ENCODE results near the gene MCC. TPM values are rescaled to one million over a fixed set of nuclear protein-coding genes. Genes with fewer than 3 reads are reported as not detected.
A peak's percentile ranks its signal among the peaks of the same experiment; 100 is the strongest.

Gene MCC
- polyA plus RNA-seq, 3 donors from 2014 or later: 0.53 to 1.2 (median 0.63) TPM

DNA sequence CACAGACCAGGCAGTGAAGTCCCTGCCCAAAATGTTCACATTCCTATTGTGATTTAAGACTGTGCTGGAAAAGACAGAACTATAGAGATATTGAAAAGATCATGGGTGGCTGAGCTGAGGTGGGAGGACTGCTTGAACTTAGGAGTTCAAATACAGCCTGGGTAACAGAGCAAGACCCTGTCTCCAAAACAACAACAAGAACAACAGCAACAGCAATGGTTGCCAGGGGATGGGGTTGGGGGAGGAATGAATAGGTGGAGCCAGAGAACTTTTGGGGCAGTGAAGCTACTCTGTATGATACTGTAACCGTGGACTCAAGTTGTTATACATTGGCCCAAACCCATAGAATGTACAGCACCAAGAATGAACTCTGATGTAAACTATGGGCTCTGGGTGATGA is 423.4 kb downstream of the MCC start:
- H3K4me3 Mint-ChIP-seq: no peak overlapping the region
- H3K27me3 Mint-ChIP-seq (ENCODE audit: low read depth in 3 of 3): peaks cover 0 to 2% (median 0%) of the 10 kb centered on the region in 3 donors
- no peak for DNase-seq
- peaks cover 4 to 12% of the 10 kb centered on the region in 2 donors for H3K4me1 Mint-ChIP-seq
- H3K27ac Mint-ChIP-seq: no peak overlapping the region
- H3K9me3 Mint-ChIP-seq: no peaks in the 10 kb centered on the region
- H3K36me3 Mint-ChIP-seq: no peaks in the 10 kb centered on the region

DNA sequence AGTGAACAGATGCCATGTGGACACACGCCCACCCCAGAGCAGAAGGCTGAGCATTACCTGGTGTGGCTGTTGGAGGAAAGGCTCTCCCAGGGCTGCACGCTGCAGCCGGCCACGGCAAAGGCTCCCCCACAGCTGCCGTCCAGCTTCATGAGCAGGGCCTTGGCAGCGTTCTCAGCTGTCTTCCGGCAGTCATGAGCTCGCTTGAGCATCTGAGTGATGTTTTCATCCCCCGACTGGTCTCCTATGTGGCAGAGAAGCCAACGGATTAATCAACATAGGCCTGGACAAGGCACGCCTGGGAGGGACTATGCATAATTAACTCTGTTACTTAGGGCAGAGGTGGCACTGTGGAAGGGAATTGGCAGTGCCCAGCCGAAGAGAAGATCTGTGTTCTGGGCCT is 424.3 kb downstream of the MCC start:
- Mint-ChIP-seq H3K27me3 (ENCODE audit: low read depth in 3 of 3) (peaks cover 0 to 2% (median 0%) of the 10 kb centered on the region in 3 donors), H3K27ac (no peak overlapping the region), H3K36me3 (no peaks in the 10 kb centered on the region), H3K9me3 (no peaks in the 10 kb centered on the region), H3K4me3 (no peak overlapping the region), H3K4me1 (peaks cover 4 to 12% of the 10 kb centered on the region in 2 donors)
- no peak for DNase-seq

DNA sequence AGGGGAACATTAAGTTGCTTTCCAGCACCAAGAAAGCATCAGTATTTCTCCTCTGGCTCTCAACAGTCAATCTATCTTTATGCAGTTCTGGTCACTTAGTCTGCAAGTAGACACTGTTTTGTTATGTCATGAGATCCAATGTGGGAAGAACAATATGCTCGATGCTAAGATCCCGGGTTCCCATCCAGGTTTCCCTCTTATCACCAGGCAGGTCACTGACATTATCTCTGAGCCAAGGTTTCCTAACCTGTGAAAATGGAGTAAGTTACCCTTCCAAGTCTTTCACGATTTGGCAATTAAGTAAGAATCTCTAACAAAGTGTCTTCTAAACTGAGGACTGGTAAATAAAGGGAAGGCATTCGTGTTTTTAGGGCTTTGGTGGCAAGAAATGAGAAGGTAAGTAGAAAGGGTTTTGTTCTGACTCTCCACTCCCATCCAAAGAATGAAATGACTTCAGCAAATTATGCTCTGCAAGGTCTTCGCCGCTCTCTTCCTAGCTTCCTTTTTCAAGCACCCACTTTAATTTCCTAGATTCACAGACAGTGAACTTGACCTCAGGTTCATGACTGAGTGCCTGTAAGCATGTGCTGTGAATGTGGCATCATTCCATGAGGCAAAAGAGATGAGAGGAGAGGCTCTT is 425.3 kb downstream of the MCC start:
- H3K4me3 Mint-ChIP-seq: no peak overlapping the region
- no peaks in the 10 kb centered on the region for H3K36me3 Mint-ChIP-seq
- H3K27ac Mint-ChIP-seq: peak overlapping the region in 1 of 6 donors; percentile 11
- peaks cover 4 to 12% of the 10 kb centered on the region in 2 donors for H3K4me1 Mint-ChIP-seq
- peaks cover 0 to 2% (median 0%) of the 10 kb centered on the region in 3 donors for H3K27me3 Mint-ChIP-seq (ENCODE audit: low read depth in 3 of 3)
- no peaks in the 10 kb centered on the region for H3K9me3 Mint-ChIP-seq
- DNase-seq: no peak

DNA sequence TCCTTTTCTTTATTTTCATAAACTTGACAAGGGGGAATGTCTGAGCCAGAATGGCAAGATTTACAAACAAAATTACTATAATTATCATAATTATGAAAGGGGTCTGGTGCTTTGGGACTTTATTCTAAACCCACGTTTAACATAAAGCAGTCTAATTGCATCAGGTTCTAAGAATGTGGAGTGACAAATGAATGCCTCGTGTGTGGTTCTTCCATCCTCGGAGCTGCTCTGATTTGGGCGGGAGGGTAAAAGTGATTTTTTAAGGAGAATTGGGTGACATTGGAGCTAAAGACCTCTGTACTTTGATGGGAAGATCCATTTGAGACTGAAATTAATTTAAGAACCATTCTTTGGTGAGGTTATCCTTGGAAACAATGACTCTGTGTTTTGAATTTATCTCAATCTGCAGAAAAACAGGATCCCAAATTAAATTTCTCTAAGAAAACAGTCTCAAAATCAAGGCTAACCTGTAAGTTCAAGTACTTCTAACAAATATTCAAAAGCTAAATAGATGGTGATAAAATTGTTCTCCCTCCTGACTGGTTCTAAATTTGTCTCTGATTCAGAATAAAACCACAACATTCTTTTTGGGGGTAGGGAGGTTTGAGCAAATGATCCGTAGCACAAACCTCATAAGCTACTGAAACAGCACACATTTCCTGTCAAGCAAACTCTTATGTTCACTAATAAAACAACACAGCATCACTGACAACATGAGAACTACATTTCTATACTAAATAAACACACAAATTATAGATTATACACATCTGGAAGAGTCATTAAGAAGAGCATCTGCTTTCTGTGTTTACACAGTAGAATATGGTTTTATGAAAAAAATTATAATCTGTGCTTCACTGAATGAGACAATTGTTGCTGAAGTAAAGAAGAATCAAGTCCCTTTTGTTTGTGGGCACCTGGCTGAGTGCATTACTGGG is 426.1 kb downstream of the MCC start:
- Mint-ChIP-seq H3K27ac (no peak overlapping the region), H3K4me3 (no peak overlapping the region)
- no peak for DNase-seq

DNA sequence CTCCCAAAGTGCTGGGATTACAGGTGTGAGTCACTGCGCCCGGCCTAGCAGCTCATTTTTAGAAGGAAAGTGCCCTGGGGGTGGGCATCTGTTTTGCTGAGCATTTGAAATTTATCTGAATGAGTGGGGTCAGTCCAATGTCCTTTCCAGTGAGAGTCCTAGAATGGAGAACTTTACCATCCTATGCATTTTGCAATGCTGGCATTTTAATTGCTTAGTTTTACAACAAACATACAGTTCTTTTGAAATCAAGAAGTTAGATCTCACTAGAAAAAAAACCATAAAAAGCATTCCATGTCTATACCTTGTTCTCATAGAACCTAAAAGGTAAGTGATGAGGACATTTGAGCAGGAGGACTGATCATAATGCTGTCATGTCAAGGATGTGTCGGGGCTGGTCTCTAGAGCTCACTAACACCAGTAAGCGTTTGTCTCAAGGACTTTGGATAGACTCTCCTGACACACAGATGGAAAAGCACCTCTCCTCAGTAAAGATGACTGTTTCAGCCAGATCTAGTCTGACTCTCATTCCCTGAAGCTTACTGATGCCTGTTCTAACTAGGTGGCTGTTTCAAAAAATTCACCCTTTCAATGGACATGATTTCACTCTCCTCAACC is 427.7 kb downstream of the MCC start:
- Mint-ChIP-seq H3K27ac (no peak overlapping the region), H3K9me3 (no peaks in the 10 kb centered on the region)

More for the DNA sequence above, 426.1 kb downstream of the MCC start:
- Mint-ChIP-seq H3K36me3 (no peaks in the 10 kb centered on the region), H3K4me1 (peaks cover 4 to 12% of the 10 kb centered on the region in 2 donors), H3K9me3 (no peaks in the 10 kb centered on the region), H3K27me3 (ENCODE audit: low read depth in 3 of 3) (peaks cover 0 to 2% (median 0%) of the 10 kb centered on the region in 3 donors)

DNA sequence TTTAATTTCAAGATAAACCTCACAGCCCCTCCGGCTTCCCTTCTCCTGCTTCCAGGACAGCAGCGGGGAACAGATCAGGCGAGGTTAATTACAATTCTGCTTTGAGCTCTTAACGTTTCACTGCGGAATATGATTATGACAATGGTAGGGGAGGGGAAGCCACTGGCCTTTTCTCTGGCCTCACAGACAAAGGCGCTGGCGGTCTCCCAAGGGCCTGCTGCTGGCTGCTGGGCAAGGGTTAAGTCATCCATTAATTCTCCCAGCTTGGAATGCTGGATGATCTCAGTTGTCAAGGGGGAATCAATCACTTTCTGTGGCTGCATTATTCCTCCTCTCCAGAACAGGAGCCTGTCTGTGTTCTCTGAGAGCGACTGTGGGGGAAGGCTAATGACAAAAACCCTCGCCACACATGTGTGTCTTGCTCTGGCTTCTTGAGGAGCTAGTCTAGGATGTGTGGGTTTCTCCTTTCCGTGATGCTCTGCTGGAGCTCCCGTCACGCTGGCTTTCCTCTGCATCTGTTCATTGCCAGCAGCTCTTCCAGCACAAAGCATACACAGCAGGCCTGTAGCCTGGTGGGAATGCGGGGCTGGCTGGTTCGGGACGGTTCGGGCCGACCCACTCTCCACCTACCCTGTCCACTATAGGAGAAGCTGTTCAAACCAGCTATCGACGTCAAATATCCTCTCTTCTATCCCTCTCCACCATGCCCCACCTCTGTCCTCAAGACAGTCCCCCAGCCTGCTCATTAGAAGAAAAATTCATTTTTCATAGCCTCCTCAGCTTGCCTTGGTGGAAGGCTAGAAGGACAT is 428.8 kb downstream of the MCC start:
- Mint-ChIP-seq H3K9me3 (no peaks in the 10 kb centered on the region), H3K27ac (no peak overlapping the region), H3K4me3 (no peak overlapping the region), H3K27me3 (ENCODE audit: low read depth in 3 of 3) (peaks cover 0 to 2% (median 0%) of the 10 kb centered on the region in 3 donors), H3K4me1 (peaks cover 4 to 12% of the 10 kb centered on the region in 2 donors), H3K36me3 (no peaks in the 10 kb centered on the region)
- no peak for DNase-seq

More for the DNA sequence above, 427.7 kb downstream of the MCC start:
- peaks cover 4 to 12% of the 10 kb centered on the region in 2 donors for H3K4me1 Mint-ChIP-seq
- no peak for DNase-seq
- H3K36me3 Mint-ChIP-seq: no peaks in the 10 kb centered on the region
- peaks cover 0 to 2% (median 0%) of the 10 kb centered on the region in 3 donors for H3K27me3 Mint-ChIP-seq (ENCODE audit: low read depth in 3 of 3)
- no peak overlapping the region for H3K4me3 Mint-ChIP-seq

DNA sequence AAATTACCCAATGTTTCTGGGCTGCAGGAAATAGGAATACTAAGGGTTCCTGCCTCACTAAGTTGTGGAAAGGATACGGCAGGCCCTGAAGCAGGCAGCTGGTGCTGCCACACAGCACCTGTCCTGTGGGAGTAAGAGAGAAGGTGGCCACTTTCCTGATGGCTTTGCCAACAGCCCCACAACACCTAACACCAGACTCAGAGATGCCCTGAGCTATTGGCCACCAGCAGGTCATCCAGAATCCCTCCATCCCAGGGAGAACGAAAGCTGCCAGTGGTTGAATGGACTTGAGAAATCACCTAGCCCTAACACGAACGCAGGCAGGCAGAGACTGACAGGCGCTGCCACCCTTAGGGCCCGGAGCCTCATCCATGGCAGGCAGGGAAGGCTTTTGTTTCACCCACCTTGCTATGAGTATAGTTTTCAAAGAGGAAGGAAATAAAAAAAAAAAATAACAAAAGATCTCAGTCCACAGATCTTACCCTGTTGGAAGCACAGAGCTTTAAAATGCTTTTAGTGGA is 429.5 kb downstream of the MCC start:
- no peak overlapping the region for H3K4me3 Mint-ChIP-seq
- peaks cover 4 to 12% of the 10 kb centered on the region in 2 donors for H3K4me1 Mint-ChIP-seq
- H3K36me3 Mint-ChIP-seq: no peaks in the 10 kb centered on the region
- H3K27ac Mint-ChIP-seq: no peak overlapping the region
- no peaks in the 10 kb centered on the region for H3K9me3 Mint-ChIP-seq
- no peak for DNase-seq
- H3K27me3 Mint-ChIP-seq (ENCODE audit: low read depth in 3 of 3): peaks cover 0 to 2% (median 0%) of the 10 kb centered on the region in 3 donors

DNA sequence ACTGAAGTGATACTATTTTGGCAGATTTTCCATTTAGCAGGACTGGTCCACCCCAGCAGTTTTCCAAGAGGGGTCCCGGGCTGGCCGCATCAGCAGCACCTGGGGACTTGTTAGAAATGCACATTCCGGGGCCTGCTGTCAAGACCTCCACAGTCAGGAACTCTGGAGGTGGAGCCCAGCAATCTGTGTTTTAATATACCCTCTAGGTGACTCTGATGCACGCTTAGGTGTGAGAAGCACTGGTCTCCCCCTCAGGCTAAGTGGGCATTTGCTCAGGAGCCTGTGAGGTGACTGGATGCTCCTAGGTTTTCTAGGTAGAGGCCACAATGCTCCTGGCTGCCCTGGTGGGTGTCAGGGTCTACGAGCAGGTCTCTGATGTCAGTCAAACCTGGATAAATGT is 430.0 kb downstream of the MCC start:
- Mint-ChIP-seq H3K27me3 (ENCODE audit: low read depth in 3 of 3) (peaks cover 0 to 2% (median 0%) of the 10 kb centered on the region in 3 donors), H3K4me3 (no peak overlapping the region), H3K27ac (no peak overlapping the region), H3K9me3 (no peaks in the 10 kb centered on the region), H3K36me3 (no peaks in the 10 kb centered on the region), H3K4me1 (peaks cover 4 to 12% of the 10 kb centered on the region in 2 donors)
- DNase-seq: no peak

DNA sequence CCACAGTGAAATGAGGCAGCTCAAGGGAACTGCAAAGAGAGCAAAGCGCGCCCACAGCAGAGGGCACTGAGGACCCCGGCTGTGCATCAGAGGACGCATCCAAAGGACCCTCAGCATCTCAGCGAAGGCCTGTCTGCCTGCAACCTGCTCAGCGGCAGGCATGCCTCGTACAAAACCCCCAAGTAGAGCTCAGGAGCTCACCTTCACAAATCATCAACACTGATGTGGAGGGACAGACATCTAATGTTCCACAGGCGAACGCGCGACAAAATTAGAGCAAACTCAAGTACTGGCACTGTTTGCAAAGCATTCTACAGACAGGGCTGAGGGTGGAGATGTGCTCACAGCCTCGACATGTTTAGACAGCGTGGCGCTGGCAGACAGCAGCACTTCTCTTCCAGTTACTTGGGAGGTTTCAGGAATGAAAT is 430.7 kb downstream of the MCC start:
- no peaks in the 10 kb centered on the region for H3K9me3 Mint-ChIP-seq
- peaks cover 0 to 2% (median 0%) of the 10 kb centered on the region in 3 donors for H3K27me3 Mint-ChIP-seq (ENCODE audit: low read depth in 3 of 3)
- no peaks in the 10 kb centered on the region for H3K36me3 Mint-ChIP-seq
- peaks cover 4 to 11% of the 10 kb centered on the region in 2 donors for H3K4me1 Mint-ChIP-seq
- no peak overlapping the region for H3K4me3 Mint-ChIP-seq
- DNase-seq: no peak
- no peak overlapping the region for H3K27ac Mint-ChIP-seq

DNA sequence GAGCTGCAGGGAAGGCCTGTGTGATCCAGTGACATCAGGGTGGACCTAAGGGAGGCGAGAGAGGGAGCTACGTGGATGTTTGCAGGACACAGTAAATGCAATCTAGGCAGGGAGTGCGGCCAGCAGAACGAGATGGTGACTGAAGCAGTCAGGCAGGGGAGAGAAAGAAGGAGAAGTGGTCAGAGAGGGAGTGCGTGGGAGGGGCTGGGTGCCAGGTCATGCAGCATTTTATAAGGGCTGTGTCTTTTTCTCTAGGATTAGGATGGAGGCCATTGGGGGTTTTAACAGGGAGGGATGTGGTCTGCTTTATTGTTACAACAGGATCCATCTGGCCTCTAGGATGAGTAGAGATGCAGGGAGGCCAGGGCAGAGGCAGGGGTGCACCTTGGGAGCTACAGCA is 431.3 kb downstream of the MCC start:
- H3K27ac Mint-ChIP-seq: no peak overlapping the region

DNA sequence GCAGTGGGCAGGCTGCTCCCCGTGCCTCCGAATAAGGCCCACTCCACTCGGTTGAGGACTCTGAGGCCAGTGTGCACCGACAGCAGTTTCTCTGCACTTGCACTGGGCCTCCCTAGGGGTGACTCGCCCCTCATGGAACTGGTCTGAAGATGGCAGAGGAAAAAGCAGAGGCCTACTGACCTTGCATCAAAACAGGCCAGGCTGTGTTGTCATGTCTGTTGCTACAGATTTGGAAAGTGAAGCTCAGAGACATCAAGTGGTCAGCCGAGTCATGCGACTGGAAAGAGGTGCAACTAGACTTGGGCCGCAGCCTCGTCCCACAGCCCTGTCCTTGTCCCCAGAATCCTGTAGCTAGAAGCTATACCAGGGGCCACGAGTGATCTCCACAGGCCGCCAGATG is 433.4 kb downstream of the MCC start:
- Mint-ChIP-seq H3K4me3 (no peak overlapping the region), H3K27ac (no peak overlapping the region), H3K4me1 (no peaks in the 10 kb centered on the region), H3K36me3 (no peaks in the 10 kb centered on the region), H3K9me3 (no peaks in the 10 kb centered on the region), H3K27me3 (ENCODE audit: low read depth in 3 of 3) (no peaks in the 10 kb centered on the region)
- no peak for DNase-seq

More for the DNA sequence above, 431.3 kb downstream of the MCC start:
- Mint-ChIP-seq H3K36me3 (no peaks in the 10 kb centered on the region), H3K4me3 (no peak overlapping the region), H3K27me3 (ENCODE audit: low read depth in 3 of 3) (peaks cover 0 to 1% (median 0%) of the 10 kb centered on the region in 3 donors), H3K4me1 (peaks cover 0 to 5% of the 10 kb centered on the region in 2 donors), H3K9me3 (no peaks in the 10 kb centered on the region)
- no peak for DNase-seq

DNA sequence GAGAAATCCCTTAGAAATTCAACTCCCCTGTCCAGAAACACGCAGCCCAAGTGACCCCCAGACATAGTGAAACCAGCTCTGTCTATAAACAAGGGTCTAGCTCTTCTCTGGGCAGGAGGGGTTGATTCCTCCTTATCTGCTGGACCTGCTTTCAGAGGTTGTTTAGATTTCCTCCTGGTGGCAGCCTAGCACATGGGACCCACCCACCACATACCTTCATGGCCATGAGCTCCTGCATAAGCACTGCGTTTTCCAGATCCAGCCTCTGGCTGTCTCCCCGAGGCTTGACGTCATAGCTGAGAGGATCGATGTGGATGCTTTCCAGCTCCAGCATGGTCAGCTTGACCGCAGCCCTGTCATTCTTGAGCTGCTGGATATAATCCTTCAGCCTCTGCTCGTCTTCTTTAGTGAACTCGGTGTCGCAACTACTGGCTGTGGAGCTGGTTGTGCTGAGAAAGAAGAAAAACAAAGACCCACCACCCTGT is 434.7 kb downstream of the MCC start:
- Mint-ChIP-seq H3K27me3 (ENCODE audit: low read depth in 3 of 3) (no peaks in the 10 kb centered on the region), H3K9me3 (no peaks in the 10 kb centered on the region), H3K27ac (no peak overlapping the region), H3K4me1 (no peaks in the 10 kb centered on the region), H3K36me3 (no peaks in the 10 kb centered on the region), H3K4me3 (no peak overlapping the region)
- no peak for DNase-seq

Data from immature natural killer cell (primary cell).